Spleen (tissue), 7 donors: ENCODE measurements around the gene IP6K3.

Experiments
- POLR2A ChIP-seq, 3 donors: fragments of 450-650 bp; IDR thresholded peaks; one replicate each; pipeline ENCODE4 v1.5.1; 2017; ENCODE audit warnings: antibody characterized with exemption in 3 of 3, mild to moderate bottlenecking in 1 of 3
- TF ChIP-seq, protein P1 (sequence below), 11 experiments: fragments of 200-600 bp in 7 of 11; fragments of 450-650 bp in 4 of 11; sonication (generic) in 4 of 11; IDR thresholded peaks in 8 of 11; conservative IDR thresholded peaks in 3 of 11; 1 replicate in 7 of 11; 2 replicates in 4 of 11; pipeline versions ENCODE4 v1.4.0 to v1.8.0; 2016 to 2021; ENCODE audit warnings: antibody characterized with exemption in 11 of 11, inconsistent platforms in 4 of 11, mild to moderate bottlenecking in 1 of 11
- donor health status: DM: no; HTN: no; CAD: no; lungs with moderate emphysema.
- donor health status: DM: no; HTN: no; CAD: no.
- donor health status: DM: no; HTN: no; CAD: no.

GRCh38 chr6:33721508-33721907, 25.2 kb downstream of the IP6K3 start:
- TF ChIP-seq, protein P1, sequence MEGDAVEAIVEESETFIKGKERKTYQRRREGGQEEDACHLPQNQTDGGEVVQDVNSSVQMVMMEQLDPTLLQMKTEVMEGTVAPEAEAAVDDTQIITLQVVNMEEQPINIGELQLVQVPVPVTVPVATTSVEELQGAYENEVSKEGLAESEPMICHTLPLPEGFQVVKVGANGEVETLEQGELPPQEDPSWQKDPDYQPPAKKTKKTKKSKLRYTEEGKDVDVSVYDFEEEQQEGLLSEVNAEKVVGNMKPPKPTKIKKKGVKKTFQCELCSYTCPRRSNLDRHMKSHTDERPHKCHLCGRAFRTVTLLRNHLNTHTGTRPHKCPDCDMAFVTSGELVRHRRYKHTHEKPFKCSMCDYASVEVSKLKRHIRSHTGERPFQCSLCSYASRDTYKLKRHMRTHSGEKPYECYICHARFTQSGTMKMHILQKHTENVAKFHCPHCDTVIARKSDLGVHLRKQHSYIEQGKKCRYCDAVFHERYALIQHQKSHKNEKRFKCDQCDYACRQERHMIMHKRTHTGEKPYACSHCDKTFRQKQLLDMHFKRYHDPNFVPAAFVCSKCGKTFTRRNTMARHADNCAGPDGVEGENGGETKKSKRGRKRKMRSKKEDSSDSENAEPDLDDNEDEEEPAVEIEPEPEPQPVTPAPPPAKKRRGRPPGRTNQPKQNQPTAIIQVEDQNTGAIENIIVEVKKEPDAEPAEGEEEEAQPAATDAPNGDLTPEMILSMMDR (IDR thresholded peaks at IDR 0.05 in 8 of 11, conservative IDR thresholded peaks at IDR 0.05 in 3 of 11) = no peak
- TF ChIP-seq POLR2A (IDR thresholded peaks at IDR 0.05) = no peak
